ENCODE results near the gene CAPN5. TPM values are rescaled to one million over a fixed set of nuclear protein-coding genes. Genes with fewer than 3 reads are reported as not detected.

The CAPN5 gene
- total and polyA plus RNA-seq, 4 donors = 6.5 to 25.8 (median 18.2) TPM

- no peak for TF ChIP-seq ZBTB33 (IDR thresholded peaks at IDR 0.05)
- TF ChIP-seq HNF4A (conservative IDR thresholded peaks at IDR 0.05) = no peak
- TF ChIP-seq JUND (IDR thresholded peaks at IDR 0.05) = no peak
- TF ChIP-seq REST (IDR thresholded peaks at IDR 0.05) = no peak
- TF ChIP-seq SP1 (IDR thresholded peaks at IDR 0.05) = no peak
- TF ChIP-seq FOXA1 (IDR thresholded peaks at IDR 0.05) = no peak
- TF ChIP-seq ATF3 (IDR thresholded peaks at IDR 0.05) = no peak
- no peak for TF ChIP-seq HNF4G (IDR thresholded peaks at IDR 0.05)
- no peak for TF ChIP-seq RXRA (IDR thresholded peaks at IDR 0.05)
- TF ChIP-seq CTCF (IDR thresholded peaks at IDR 0.05; ENCODE audit: low read depth, low read length, missing input control) = no peak
- Histone ChIP-seq H3K4me1 (ENCODE audit: control insufficient read depth in 4 of 4, insufficient read depth in 4 of 4, low read length in 3 of 4) (peaks cover 10 to 39% (median 32%) of the 10 kb centered on the region in 4 donors), H3K9ac (ENCODE audit: low read depth in 1 of 2, low read length in 2 of 2) (no peak overlapping the region), H3K36me3 (ENCODE audit: control insufficient read depth in 4 of 4, insufficient read depth in 3 of 4, low read depth in 1 of 4, low read length in 3 of 4) (peaks cover 5 to 41% (median 23%) of the 10 kb centered on the region in 4 donors), H3K27me3 (ENCODE audit: control insufficient read depth in 4 of 4, insufficient read depth in 4 of 4, low read length in 3 of 4) (no peaks in the 10 kb centered on the region), H3K4me3 (ENCODE audit: low read depth in 1 of 3, low read length in 3 of 3) (no peak overlapping the region), H3K27ac (ENCODE audit: low read depth in 1 of 2, low read length in 2 of 2) (no peak overlapping the region), H3K9me3 (ENCODE audit: control insufficient read depth in 4 of 4, low read length in 3 of 4) (no peaks in the 10 kb centered on the region)
- no peak for DNase-seq (ENCODE audit: low spot score)
- WGBS = 67% methylated on average over 6 of the region's 6 CpGs
Observed at GRCh38 chr11:77125191-77125590, 58.4 kb downstream of the CAPN5 start.

- H3K9me3 ChIP-seq (ENCODE audit: control insufficient read depth in 4 of 4, low read length in 3 of 4) = no peaks in the 10 kb centered on the region
- H3K36me3 ChIP-seq (ENCODE audit: control insufficient read depth in 4 of 4, insufficient read depth in 3 of 4, low read depth in 1 of 4, low read length in 3 of 4) = peaks cover 5 to 36% (median 22%) of the 10 kb centered on the region in 4 donors
- no peaks in the 10 kb centered on the region for H3K27me3 ChIP-seq (ENCODE audit: control insufficient read depth in 4 of 4, insufficient read depth in 4 of 4, low read length in 3 of 4)
- H3K27ac ChIP-seq (ENCODE audit: low read depth in 1 of 2, low read length in 2 of 2) = no peak overlapping the region
- H3K4me1 ChIP-seq (ENCODE audit: control insufficient read depth in 4 of 4, insufficient read depth in 4 of 4, low read length in 3 of 4) = peaks cover 11 to 44% (median 37%) of the 10 kb centered on the region in 4 donors
- DNase-seq (ENCODE audit: low spot score) = no peak
- TF ChIP-seq NR2F2 (IDR thresholded peaks at IDR 0.05) = no peak
- TF ChIP-seq HNF4A (conservative IDR thresholded peaks at IDR 0.05) = no peak
- no peak for TF ChIP-seq RXRA (IDR thresholded peaks at IDR 0.05)
- TF ChIP-seq REST (IDR thresholded peaks at IDR 0.05) = no peak
- no peak for TF ChIP-seq HNF4G (IDR thresholded peaks at IDR 0.05)
- TF ChIP-seq MAX (IDR thresholded peaks at IDR 0.05) = no peak
- no peak for TF ChIP-seq JUND (IDR thresholded peaks at IDR 0.05)
- no peak for TF ChIP-seq FOXA2 (IDR thresholded peaks at IDR 0.05)
- TF ChIP-seq TAF1 (conservative IDR thresholded peaks at IDR 0.05) = no peak
- no peak for TF ChIP-seq ATF3 (IDR thresholded peaks at IDR 0.05)
- 83% methylated on average over 4 of the region's 4 CpGs for WGBS
- no peak overlapping the region for H3K4me3 ChIP-seq (ENCODE audit: low read depth in 1 of 3, low read length in 3 of 3)
- no peak overlapping the region for H3K9ac ChIP-seq (ENCODE audit: low read depth in 1 of 2, low read length in 2 of 2)
Observed at GRCh38 chr11:77125695-77126094, 58.9 kb downstream of the CAPN5 start.

Measured in liver (tissue), 9 donors.